ENCODE results near the gene KRT6A.
A peak's percentile ranks its signal among the peaks of the same experiment; 100 is the strongest.
"Not testable (repeated sequence)": the region's sequence is repeated elsewhere in the genome, so short reads cannot be mapped to it uniquely, and the experiment has no call there.

The KRT6A gene

GRCh38 chr12:52500574-52500973 lies 7.5 kb upstream of the KRT6A start:
- DNase-seq (ENCODE audit: low spot score): not testable (repeated sequence)

GRCh38 chr12:52499806-52500560 lies 6.9 kb upstream of the KRT6A start:
- no peak for DNase-seq (ENCODE audit: low spot score)

- DNase-seq (ENCODE audit: low spot score): no peak
Measured at GRCh38 chr12:52498946-52499345, 5.9 kb upstream of the KRT6A start.

- DNase-seq (ENCODE audit: low spot score): no peak
Measured at GRCh38 chr12:52497975-52498374, 4.9 kb upstream of the KRT6A start.

GRCh38 chr12:52496590-52497071 lies 3.6 kb upstream of the KRT6A start:
- DNase-seq (ENCODE audit: low spot score): peak; percentile 39

- DNase-seq (ENCODE audit: low spot score): no peak
Measured at GRCh38 chr12:52496054-52496453, 3.0 kb upstream of the KRT6A start.

GRCh38 chr12:52495389-52495788 lies 2.3 kb upstream of the KRT6A start:
- DNase-seq (ENCODE audit: low spot score): no peak

GRCh38 chr12:52494518-52494917 lies 1.5 kb upstream of the KRT6A start:
- peak; percentile 25 for DNase-seq (ENCODE audit: low spot score)

- no peak for DNase-seq (ENCODE audit: low spot score)
Measured at GRCh38 chr12:52494100-52494499, 1.0 kb upstream of the KRT6A start.

- not testable (repeated sequence) for DNase-seq (ENCODE audit: low spot score)
Measured at GRCh38 chr12:52492405-52492804, 652 bp downstream of the KRT6A start.

- DNase-seq (ENCODE audit: low spot score): not testable (repeated sequence)
Measured at GRCh38 chr12:52491495-52491894, 1.6 kb downstream of the KRT6A start.

- no peak for DNase-seq (ENCODE audit: low spot score)
Measured at GRCh38 chr12:52488736-52489135, 4.3 kb downstream of the KRT6A start.

GRCh38 chr12:52487744-52488443 lies 5.2 kb downstream of the KRT6A start:
- not testable (repeated sequence) for DNase-seq (ENCODE audit: low spot score)

- DNase-seq (ENCODE audit: low spot score): no peak
Measured at GRCh38 chr12:52487211-52487610, 5.8 kb downstream of the KRT6A start.

- no peak for DNase-seq (ENCODE audit: low spot score)
Measured at GRCh38 chr12:52486166-52487105, 6.6 kb downstream of the KRT6A start.

GRCh38 chr12:52480073-52480472 lies 13.0 kb downstream of the KRT6A start:
- no peak for DNase-seq (ENCODE audit: low spot score)

GRCh38 chr12:52477651-52478050 lies 15.4 kb downstream of the KRT6A start:
- DNase-seq (ENCODE audit: low spot score): no peak

- no peak for DNase-seq (ENCODE audit: low spot score)
Measured at GRCh38 chr12:52474212-52474611, 18.8 kb downstream of the KRT6A start.

- DNase-seq (ENCODE audit: low spot score): no peak
Measured at GRCh38 chr12:52473768-52474167, 19.3 kb downstream of the KRT6A start, which contains the start of gene KRT6C. KRT6C (minus strand) TSS chr12:52473805; CDS start chr12:52473737, 68 bp downstream.

GRCh38 chr12:52469853-52470252 lies 23.2 kb downstream of the KRT6A start:
- no peak for DNase-seq (ENCODE audit: low spot score)

- DNase-seq (ENCODE audit: low spot score): no peak
Measured at GRCh38 chr12:52464897-52465296, 28.2 kb downstream of the KRT6A start.

GRCh38 chr12:52461693-52462092 lies 31.4 kb downstream of the KRT6A start:
- no peak for DNase-seq (ENCODE audit: low spot score)

Measured in hepatic stellate cell (primary cell).